Keratinocyte (primary cell): Measurements from ENCODE around the gene IGF1R. TPM values are rescaled to one million over a fixed set of nuclear protein-coding genes. Genes with fewer than 3 reads are reported as not detected.

Experiments used
- DNase-seq: peaks from one replicate; pipeline ENCODE4 v3.0.0-alpha.2; 2011; ENCODE audit warnings: low read depth, missing footprints, low spot score
- FAIRE-seq: peaks from 2 replicates; lab custom pipeline; 2011; peaks lifted over from hg19 to GRCh38; lab: Jason Lieb, UNC
- H2AFZ ChIP-seq: 2 replicates; pipeline ENCODE4 v1.6.0; 2012; ENCODE audit warnings: low read length, control low read depth, inconsistent platforms; ENCODE audit not compliant: control insufficient read depth
- H3K27ac ChIP-seq: 2 replicates; pipeline ENCODE4 v1.5.1; 2011; ENCODE audit warnings: low read length; ENCODE audit not compliant: control insufficient read depth, insufficient read depth
- H3K27me3 ChIP-seq: 3 replicates; pipeline ENCODE4 v1.6.0; 2011; ENCODE audit warnings: low read length; ENCODE audit not compliant: control insufficient read depth, insufficient read depth; ENCODE audit errors: extremely low read depth
- H3K36me3 ChIP-seq, 2 experiments: 2 replicates in 1 of 2; 3 replicates in 1 of 2; pipeline ENCODE4 v1.5.1; 2011; ENCODE audit warnings: low read length in 2 of 2, mild to moderate bottlenecking in 1 of 2; ENCODE audit not compliant: control insufficient read depth in 2 of 2, insufficient read depth in 2 of 2; ENCODE audit errors: extremely low read depth in 1 of 2
- H3K4me1 ChIP-seq: 3 replicates; pipeline ENCODE4 v1.5.1; 2011; ENCODE audit warnings: low read length; ENCODE audit not compliant: control insufficient read depth, insufficient read depth; ENCODE audit errors: extremely low read depth
- H3K4me2 ChIP-seq: 3 replicates; pipeline ENCODE4 v1.6.0; 2011; ENCODE audit warnings: low read depth, low read length; ENCODE audit not compliant: control insufficient read depth, insufficient read depth; ENCODE audit errors: extremely low read depth
- H3K4me3 ChIP-seq, 3 experiments: fragments of 200-600 bp in 1 of 3; sonication (generic) in 1 of 3; 2 replicates in 2 of 3; 3 replicates in 1 of 3; pipeline ENCODE4 v1.5.1; 2011 to 2016; ENCODE audit warnings: low read length in 3 of 3, mild to moderate bottlenecking in 3 of 3, control low read depth in 2 of 3, inconsistent platforms in 1 of 3, low read depth in 1 of 3, mixed read lengths in 1 of 3, mixed run types in 1 of 3, moderate library complexity in 1 of 3; ENCODE audit not compliant: control insufficient read depth in 2 of 3, insufficient read depth in 2 of 3; ENCODE audit errors: extremely low read depth in 1 of 3
- H3K79me2 ChIP-seq: 2 replicates; pipeline ENCODE4 v1.6.0; 2012; ENCODE audit warnings: low read length; ENCODE audit not compliant: control insufficient read depth, insufficient read depth
- H3K9ac ChIP-seq: 3 replicates; pipeline ENCODE4 v1.6.0; 2011; ENCODE audit warnings: low read length; ENCODE audit not compliant: control insufficient read depth, insufficient read depth; ENCODE audit errors: extremely low read depth
- H3K9me1 ChIP-seq: 3 replicates; pipeline ENCODE4 v1.6.0; 2011; ENCODE audit warnings: low read length; ENCODE audit not compliant: control insufficient read depth, insufficient read depth; ENCODE audit errors: extremely low read depth
- H3K9me3 ChIP-seq: 2 replicates; pipeline ENCODE4 v1.5.1; 2012; ENCODE audit warnings: low read depth, low read length; ENCODE audit not compliant: control insufficient read depth
- H4K20me1 ChIP-seq: 3 replicates; pipeline ENCODE4 v1.6.0; 2011; ENCODE audit warnings: low read length; ENCODE audit not compliant: control insufficient read depth, insufficient read depth; ENCODE audit errors: extremely low read depth
- EZH2 ChIP-seq: IDR thresholded peaks from one replicate; pipeline ENCODE4 v1.6.1; 2012; ENCODE audit warnings: inconsistent platforms, mild to moderate bottlenecking, low read length, moderate library complexity
- dilution Hi-C: fragments of 300-500 bp; cut with MboI; formaldehyde crosslinking; loops from one replicate; pipeline ENCODE4 v1.7.0; 2020; ENCODE audit warnings: low sequenced_read_pairs; ENCODE audit not compliant: extremely low pct_ligation_motif_present
- polyA plus RNA-seq, 5 experiments: library from polyadenylated mRNA; depleted of rRNA in 3 of 5; stranded (reverse) in 3 of 5; stranded (forward) in 1 of 5; unstranded in 1 of 5; fragments of >200 nt; gene quantifications; 1 replicate in 1 of 5; 2 replicates in 3 of 5; 3 replicates in 1 of 5; pipeline versions ENCODE4 v1.2.1 to v1.2.3, GENCODE V29; 2011 to 2012; ENCODE audit warnings: missing spikeins in 2 of 5, low read depth in 1 of 5, low replicate concordance in 1 of 5
- TF ChIP-seq, protein P1 (sequence below), 3 experiments: IDR thresholded peaks in 1 of 3; conservative IDR thresholded peaks in 1 of 3; optimal IDR thresholded peaks in 1 of 3; 2 replicates in 2 of 3; 3 replicates in 1 of 3; pipeline versions ENCODE3 to v1.5.1; 2011; ENCODE audit warnings: low read length in 3 of 3, mild to moderate bottlenecking in 3 of 3, moderate library complexity in 2 of 3, control low read depth in 1 of 3, inconsistent platforms in 1 of 3; ENCODE audit not compliant: insufficient read depth in 2 of 3; ENCODE audit errors: extremely low read depth in 1 of 3

The IGF1R gene
- polyA plus RNA-seq, 1 donor (not counting 4 experiments of a cell fraction or from before 2014, with no cell fraction given) = 14.5 TPM

GRCh38 chr15:98923171-98923570 lies 274.8 kb downstream of the IGF1R start:
- Histone ChIP-seq H4K20me1 (no peaks in the 10 kb centered on the region), H3K9me3 (no peaks in the 10 kb centered on the region), H3K27me3 (no peaks in the 10 kb centered on the region), H3K36me3 (peaks cover 31 to 34% of the 10 kb centered on the region in 2 experiments), H3K9me1 (no peaks in the 10 kb centered on the region), H3K79me2 (no peaks in the 10 kb centered on the region), H3K4me2 (no peak overlapping the region), H2AFZ (no peak overlapping the region), H3K4me3 (no peak overlapping the region), H3K4me1 (no peaks in the 10 kb centered on the region), H3K27ac (no peak overlapping the region), H3K9ac (no peak overlapping the region)
- dilution Hi-C loops = no loop called here
- TF ChIP-seq, protein P1, sequence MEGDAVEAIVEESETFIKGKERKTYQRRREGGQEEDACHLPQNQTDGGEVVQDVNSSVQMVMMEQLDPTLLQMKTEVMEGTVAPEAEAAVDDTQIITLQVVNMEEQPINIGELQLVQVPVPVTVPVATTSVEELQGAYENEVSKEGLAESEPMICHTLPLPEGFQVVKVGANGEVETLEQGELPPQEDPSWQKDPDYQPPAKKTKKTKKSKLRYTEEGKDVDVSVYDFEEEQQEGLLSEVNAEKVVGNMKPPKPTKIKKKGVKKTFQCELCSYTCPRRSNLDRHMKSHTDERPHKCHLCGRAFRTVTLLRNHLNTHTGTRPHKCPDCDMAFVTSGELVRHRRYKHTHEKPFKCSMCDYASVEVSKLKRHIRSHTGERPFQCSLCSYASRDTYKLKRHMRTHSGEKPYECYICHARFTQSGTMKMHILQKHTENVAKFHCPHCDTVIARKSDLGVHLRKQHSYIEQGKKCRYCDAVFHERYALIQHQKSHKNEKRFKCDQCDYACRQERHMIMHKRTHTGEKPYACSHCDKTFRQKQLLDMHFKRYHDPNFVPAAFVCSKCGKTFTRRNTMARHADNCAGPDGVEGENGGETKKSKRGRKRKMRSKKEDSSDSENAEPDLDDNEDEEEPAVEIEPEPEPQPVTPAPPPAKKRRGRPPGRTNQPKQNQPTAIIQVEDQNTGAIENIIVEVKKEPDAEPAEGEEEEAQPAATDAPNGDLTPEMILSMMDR (optimal IDR thresholded peaks at IDR 0.05 in 1 of 3, IDR thresholded peaks at IDR 0.05 in 1 of 3, conservative IDR thresholded peaks at IDR 0.05 in 1 of 3; ENCODE audit: extremely low read depth in 1 of 3, insufficient read depth in 2 of 3, low read length in 3 of 3) = no peak
- TF ChIP-seq EZH2 = no peak
- DNase-seq = no peak
- no peak for FAIRE-seq

DNA sequence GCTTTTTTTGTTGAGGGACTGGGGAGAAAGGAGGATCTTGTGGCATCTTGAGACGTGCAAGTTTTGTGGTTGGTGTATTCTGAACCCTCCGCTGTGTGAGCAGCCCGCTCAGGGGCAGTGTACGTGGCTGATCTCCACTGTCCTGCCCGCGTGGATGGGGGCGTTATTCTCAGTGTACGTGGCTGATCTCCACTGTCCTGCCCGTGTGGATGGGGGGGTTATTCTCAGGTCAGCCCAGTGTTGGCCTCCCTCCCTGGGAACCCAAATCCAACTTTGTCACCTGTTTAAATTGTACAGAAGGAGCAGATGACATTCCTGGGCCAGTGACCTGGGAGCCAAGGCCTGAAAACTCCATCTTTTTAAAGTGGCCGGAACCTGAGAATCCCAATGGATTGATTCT lies 275.2 kb downstream of the IGF1R start:
- dilution Hi-C loops = no loop called here
- H3K27me3 ChIP-seq = no peaks in the 10 kb centered on the region
- FAIRE-seq (no peak), DNase-seq (no peak)
- no peak overlapping the region for H3K4me2 ChIP-seq
- H2AFZ ChIP-seq = no peak overlapping the region
- H3K4me1 ChIP-seq = no peaks in the 10 kb centered on the region
- no peaks in the 10 kb centered on the region for H3K79me2 ChIP-seq
- H3K9ac ChIP-seq = no peak overlapping the region
- H4K20me1 ChIP-seq = no peaks in the 10 kb centered on the region
- no peaks in the 10 kb centered on the region for H3K9me3 ChIP-seq
- H3K4me3 ChIP-seq = no peak overlapping the region
- H3K9me1 ChIP-seq = no peaks in the 10 kb centered on the region
- H3K36me3 ChIP-seq = peaks cover 31 to 36% of the 10 kb centered on the region in 2 experiments
- H3K27ac ChIP-seq = no peak overlapping the region
- TF ChIP-seq EZH2 = no peak
- TF ChIP-seq, protein P1 (optimal IDR thresholded peaks at IDR 0.05 in 1 of 3, IDR thresholded peaks at IDR 0.05 in 1 of 3, conservative IDR thresholded peaks at IDR 0.05 in 1 of 3; ENCODE audit: extremely low read depth in 1 of 3, insufficient read depth in 2 of 3, low read length in 3 of 3) = no peak
